ENCODE data around the gene IL1R1.
"Not testable (repeated sequence)": the region's sequence is repeated elsewhere in the genome, so short reads cannot be mapped to it uniquely, and the experiment has no call there.

Gene IL1R1

GRCh38 chr2:102120261-102120660 is 22.3 kb upstream of the IL1R1 start:
- H3K4me3 ChIP-seq (ENCODE audit: low read depth, low read length), result no peak overlapping the region
- no peak for DNase-seq (ENCODE audit: low read depth)
- TF ChIP-seq POLR2A (IDR thresholded peaks at IDR 0.05; ENCODE audit: extremely low read depth, insufficient read length) (no peak), CTCF (IDR thresholded peaks at IDR 0.05; ENCODE audit: low read depth, low read length) (no peak), MAX (IDR thresholded peaks at IDR 0.05; ENCODE audit: low read depth, low read length) (no peak), MYC (IDR thresholded peaks at IDR 0.05; ENCODE audit: low read depth, low read length) (no peak)

- TF ChIP-seq POLR2A (IDR thresholded peaks at IDR 0.05; ENCODE audit: extremely low read depth, insufficient read length) (no peak), CTCF (IDR thresholded peaks at IDR 0.05; ENCODE audit: low read depth, low read length) (no peak), MAX (IDR thresholded peaks at IDR 0.05; ENCODE audit: low read depth, low read length) (no peak), MYC (IDR thresholded peaks at IDR 0.05; ENCODE audit: low read depth, low read length) (no peak)
- no peak for DNase-seq (ENCODE audit: low read depth)
- H3K4me3 ChIP-seq (ENCODE audit: low read depth, low read length), result no peak overlapping the region
These were observed 21.8 kb upstream of the IL1R1 start for GRCh38 chr2:102120701-102121159.

GRCh38 chr2:102122115-102122514 is 20.4 kb upstream of the IL1R1 start:
- TF ChIP-seq MAX (IDR thresholded peaks at IDR 0.05; ENCODE audit: low read depth, low read length) (no peak), POLR2A (IDR thresholded peaks at IDR 0.05; ENCODE audit: extremely low read depth, insufficient read length) (no peak), CTCF (IDR thresholded peaks at IDR 0.05; ENCODE audit: low read depth, low read length) (no peak), MYC (IDR thresholded peaks at IDR 0.05; ENCODE audit: low read depth, low read length) (no peak)

GRCh38 chr2:102122909-102123308 is 19.6 kb upstream of the IL1R1 start:
- H3K4me3 ChIP-seq (ENCODE audit: low read depth, low read length), result no peak overlapping the region
- no peak for DNase-seq (ENCODE audit: low read depth)
- TF ChIP-seq POLR2A (IDR thresholded peaks at IDR 0.05; ENCODE audit: extremely low read depth, insufficient read length), result no peak
- no peak for TF ChIP-seq CTCF (IDR thresholded peaks at IDR 0.05; ENCODE audit: low read depth, low read length)
- no peak for TF ChIP-seq MAX (IDR thresholded peaks at IDR 0.05; ENCODE audit: low read depth, low read length)
- no peak for TF ChIP-seq MYC (IDR thresholded peaks at IDR 0.05; ENCODE audit: low read depth, low read length)

More at GRCh38 chr2:102122115-102122514, 20.4 kb upstream of the IL1R1 start:
- no peak for DNase-seq (ENCODE audit: low read depth)
- no peak overlapping the region for H3K4me3 ChIP-seq (ENCODE audit: low read depth, low read length)

- not testable (repeated sequence) for DNase-seq (ENCODE audit: low read depth); H3K4me3 ChIP-seq (ENCODE audit: low read depth, low read length)
These were observed 18.1 kb upstream of the IL1R1 start for GRCh38 chr2:102124421-102124820.

- H3K4me3 ChIP-seq (ENCODE audit: low read depth, low read length), result no peak overlapping the region
- peak; percentile 34 for DNase-seq (ENCODE audit: low read depth)
- TF ChIP-seq MAX (IDR thresholded peaks at IDR 0.05; ENCODE audit: low read depth, low read length) (no peak), CTCF (IDR thresholded peaks at IDR 0.05; ENCODE audit: low read depth, low read length) (no peak)
These were observed 16.4 kb upstream of the IL1R1 start for GRCh38 chr2:102126169-102126568.
